ENCODE results near the gene CCDC107. TPM values are rescaled to one million over a fixed set of nuclear protein-coding genes. Genes with fewer than 3 reads are reported as not detected.

Gene CCDC107
- total RNA-seq, 3 donors from 2014 or later: 11.1 to 12.5 (median 12.0) TPM

GRCh38 chr9:35646533-35647265 lies 11.4 kb upstream of the CCDC107 start:
- Mint-ChIP-seq H3K36me3 (ENCODE audit: insufficient read depth) (no peaks in the 10 kb centered on the region), H3K9me3 (no peaks in the 10 kb centered on the region), H3K4me3 (peak overlapping the region; percentile 95), H3K27me3 (ENCODE audit: low read depth) (no peaks in the 10 kb centered on the region), H3K4me1 (ENCODE audit: low read depth) (peaks cover 65% of the 10 kb centered on the region)
- ATAC-seq (peak; percentile 88 to 90), DNase-seq (peak; percentile 87)

- Mint-ChIP-seq H3K9me3 (no peaks in the 10 kb centered on the region), H3K4me3 (peak overlapping the region; percentile 84), H3K36me3 (ENCODE audit: insufficient read depth) (no peaks in the 10 kb centered on the region), H3K4me1 (ENCODE audit: low read depth) (peaks cover 66% of the 10 kb centered on the region), H3K27me3 (ENCODE audit: low read depth) (no peaks in the 10 kb centered on the region)
- peak; percentile 5 to 15 for ATAC-seq
- peak; percentile 42 for DNase-seq
These were observed 8.4 kb upstream of the CCDC107 start for GRCh38 chr9:35649431-35650340.

- Mint-ChIP-seq H3K4me3 (peak within 1 kb of the TSS; percentile 84), H3K27me3 (ENCODE audit: low read depth) (no peaks in the 10 kb centered on the region), H3K4me1 (ENCODE audit: low read depth) (peaks cover 60% of the 10 kb centered on the region), H3K36me3 (ENCODE audit: insufficient read depth) (no peaks in the 10 kb centered on the region), H3K9me3 (no peaks in the 10 kb centered on the region)
- DNase-seq (no peak), ATAC-seq (peak in 1 of 2 donors; percentile 1)
These were observed 7.5 kb upstream of the CCDC107 start, which contains the start of gene SIT1 for GRCh38 chr9:35650341-35651158. Gene SIT1, minus strand, starts transcription at chr9:35650931. Its CDS starts 78 bp downstream, at chr9:35650853.

GRCh38 chr9:35651956-35652828 lies 5.9 kb upstream of the CCDC107 start:
- H3K4me3 Mint-ChIP-seq: no peak overlapping the region

GRCh38 chr9:35652829-35653209 lies 5.3 kb upstream of the CCDC107 start:
- no peak for ATAC-seq
- Mint-ChIP-seq H3K9me3 (peaks cover under 1% of the 10 kb centered on the region), H3K4me3 (no peak overlapping the region), H3K36me3 (ENCODE audit: insufficient read depth) (peaks cover under 1% of the 10 kb centered on the region), H3K4me1 (ENCODE audit: low read depth) (peaks cover 59% of the 10 kb centered on the region), H3K27me3 (ENCODE audit: low read depth) (peaks cover 1% of the 10 kb centered on the region)
- no peak for DNase-seq

More at GRCh38 chr9:35651956-35652828, 5.9 kb upstream of the CCDC107 start:
- no peaks in the 10 kb centered on the region for H3K9me3 Mint-ChIP-seq
- H3K27me3 Mint-ChIP-seq (ENCODE audit: low read depth): no peaks in the 10 kb centered on the region
- DNase-seq (no peak), ATAC-seq (no peak)
- H3K4me1 Mint-ChIP-seq (ENCODE audit: low read depth): peaks cover 59% of the 10 kb centered on the region
- H3K36me3 Mint-ChIP-seq (ENCODE audit: insufficient read depth): no peaks in the 10 kb centered on the region

GRCh38 chr9:35653611-35654010 lies 4.5 kb upstream of the CCDC107 start:
- H3K27me3 Mint-ChIP-seq (ENCODE audit: low read depth): peaks cover 3% of the 10 kb centered on the region
- peaks cover 53% of the 10 kb centered on the region for H3K4me1 Mint-ChIP-seq (ENCODE audit: low read depth)
- no peak overlapping the region for H3K4me3 Mint-ChIP-seq
- DNase-seq: no peak
- ATAC-seq: no peak
- H3K9me3 Mint-ChIP-seq: peaks cover 3% of the 10 kb centered on the region
- H3K36me3 Mint-ChIP-seq (ENCODE audit: insufficient read depth): peaks cover 2% of the 10 kb centered on the region

- ATAC-seq (no peak), DNase-seq (no peak)
- Mint-ChIP-seq H3K27me3 (ENCODE audit: low read depth) (peaks cover 3% of the 10 kb centered on the region), H3K4me1 (ENCODE audit: low read depth) (peaks cover 59% of the 10 kb centered on the region), H3K36me3 (ENCODE audit: insufficient read depth) (peaks cover 8% of the 10 kb centered on the region), H3K4me3 (peak overlapping the region; percentile 87), H3K9me3 (peaks cover 3% of the 10 kb centered on the region)
These were observed 1.7 kb upstream of the CCDC107 start for GRCh38 chr9:35656348-35656747.

- DNase-seq: no peak
- peak overlapping the region; percentile 87 for H3K4me3 Mint-ChIP-seq
- ATAC-seq: peak in 1 of 2 donors; percentile 4
- peaks cover 3% of the 10 kb centered on the region for H3K9me3 Mint-ChIP-seq
- H3K27me3 Mint-ChIP-seq (ENCODE audit: low read depth): peaks cover 3% of the 10 kb centered on the region
- H3K36me3 Mint-ChIP-seq (ENCODE audit: insufficient read depth): peaks cover 10% of the 10 kb centered on the region
- H3K4me1 Mint-ChIP-seq (ENCODE audit: low read depth): peaks cover 57% of the 10 kb centered on the region
These were observed 1.1 kb upstream of the CCDC107 start for GRCh38 chr9:35656831-35657545.

- H3K4me1 Mint-ChIP-seq (ENCODE audit: low read depth): peaks cover 61% of the 10 kb centered on the region
- DNase-seq (peak; percentile 92), ATAC-seq (peak; percentile 92 to 94)
- H3K4me3 Mint-ChIP-seq: peak within 1 kb of the TSS; percentile 87
- peaks cover 3% of the 10 kb centered on the region for H3K9me3 Mint-ChIP-seq
- H3K27me3 Mint-ChIP-seq (ENCODE audit: low read depth): peaks cover 3% of the 10 kb centered on the region
- H3K36me3 Mint-ChIP-seq (ENCODE audit: insufficient read depth): peaks cover 10% of the 10 kb centered on the region
These were observed 451 bp upstream of the CCDC107 start, which contains the start of gene RMRP for GRCh38 chr9:35657546-35658136. Gene RMRP, minus strand, starts transcription at chr9:35658019.

GRCh38 chr9:35658968-35659220 lies 802 bp downstream of the CCDC107 start:
- Mint-ChIP-seq H3K4me3 (peak overlapping the region; percentile 87), H3K9me3 (peaks cover 3% of the 10 kb centered on the region), H3K36me3 (ENCODE audit: insufficient read depth) (peaks cover 10% of the 10 kb centered on the region), H3K27me3 (ENCODE audit: low read depth) (peaks cover 3% of the 10 kb centered on the region), H3K4me1 (ENCODE audit: low read depth) (peaks cover 70% of the 10 kb centered on the region)
- ATAC-seq (no peak), DNase-seq (no peak)

GRCh38 chr9:35659340-35659739 lies 1.2 kb downstream of the CCDC107 start:
- H3K36me3 Mint-ChIP-seq (ENCODE audit: insufficient read depth): peaks cover 10% of the 10 kb centered on the region
- H3K4me1 Mint-ChIP-seq (ENCODE audit: low read depth): peaks cover 71% of the 10 kb centered on the region
- peaks cover 3% of the 10 kb centered on the region for H3K27me3 Mint-ChIP-seq (ENCODE audit: low read depth)
- DNase-seq: no peak
- ATAC-seq: no peak
- H3K4me3 Mint-ChIP-seq: peak overlapping the region; percentile 87
- H3K9me3 Mint-ChIP-seq: peaks cover 3% of the 10 kb centered on the region

- Mint-ChIP-seq H3K4me3 (peak overlapping the region; percentile 11), H3K9me3 (peaks cover 3% of the 10 kb centered on the region), H3K36me3 (ENCODE audit: insufficient read depth) (peaks cover 10% of the 10 kb centered on the region), H3K27me3 (ENCODE audit: low read depth) (peaks cover 3% of the 10 kb centered on the region), H3K4me1 (ENCODE audit: low read depth) (peaks cover 78% of the 10 kb centered on the region)
- DNase-seq: no peak
- ATAC-seq: no peak
These were observed 2.9 kb downstream of the CCDC107 start for GRCh38 chr9:35660966-35661415.

Data from activated T-cell treated with anti-CD3 and anti-CD28 coated beads, Interleukin-2, amount 50 U/mL, for 4 hours (primary cell).